ENCODE results near the gene GRK5. TPM values are rescaled to one million over a fixed set of nuclear protein-coding genes. Genes with fewer than 3 reads are reported as not detected.

GRK5 gene
- total RNA-seq, 1 donor from 2014 or later, result 52.8 TPM

GRCh38 chr10:119454316-119454715 lies 246.9 kb downstream of the GRK5 start:
- H3K27me3 ChIP-seq (ENCODE audit: low read depth), result no peaks in the 10 kb centered on the region
- H3K9me3 ChIP-seq (replicated peaks), result no peaks in the 10 kb centered on the region
- H3K4me1 ChIP-seq, result peaks cover 7% of the 10 kb centered on the region
- intact Hi-C loops (cut with micrococcal nuclease), result no loop called here
- H3K36me3 ChIP-seq, result peaks cover 70% of the 10 kb centered on the region
- no peak overlapping the region for H3K27ac ChIP-seq (replicated peaks)
- no peak for TF ChIP-seq CTCF (IDR thresholded peaks at IDR 0.05; ENCODE audit: borderline replicate concordance)
- no peak for DNase-seq
- H3K4me3 ChIP-seq, result no peak overlapping the region

- intact Hi-C loops (cut with micrococcal nuclease), result no loop called here
- H3K4me3 ChIP-seq, result no peak overlapping the region
- H3K9me3 ChIP-seq (replicated peaks), result no peaks in the 10 kb centered on the region
- peaks cover under 1% of the 10 kb centered on the region for H3K4me1 ChIP-seq
- no peaks in the 10 kb centered on the region for H3K27me3 ChIP-seq (ENCODE audit: low read depth)
- no peak for TF ChIP-seq CTCF (IDR thresholded peaks at IDR 0.05; ENCODE audit: borderline replicate concordance)
- DNase-seq, result no peak
- peaks cover 64% of the 10 kb centered on the region for H3K36me3 ChIP-seq
- no peak overlapping the region for H3K27ac ChIP-seq (replicated peaks)
These were observed 247.6 kb downstream of the GRK5 start for GRCh38 chr10:119454990-119455389.

GRCh38 chr10:119455609-119456434 lies 248.5 kb downstream of the GRK5 start:
- no peaks in the 10 kb centered on the region for H3K9me3 ChIP-seq (replicated peaks)
- no peak for TF ChIP-seq CTCF (IDR thresholded peaks at IDR 0.05; ENCODE audit: borderline replicate concordance)
- no peak for DNase-seq
- H3K36me3 ChIP-seq, result peaks cover 59% of the 10 kb centered on the region
- intact Hi-C loops (cut with micrococcal nuclease), result no loop called here
- H3K27me3 ChIP-seq (ENCODE audit: low read depth), result no peaks in the 10 kb centered on the region
- no peak overlapping the region for H3K4me3 ChIP-seq
- H3K4me1 ChIP-seq, result no peaks in the 10 kb centered on the region
- H3K27ac ChIP-seq (replicated peaks), result no peak overlapping the region

- Histone ChIP-seq H3K36me3 (peaks cover 56% of the 10 kb centered on the region), H3K27me3 (ENCODE audit: low read depth) (no peaks in the 10 kb centered on the region), H3K4me3 (no peak overlapping the region), H3K9me3 (replicated peaks) (no peaks in the 10 kb centered on the region), H3K4me1 (no peaks in the 10 kb centered on the region), H3K27ac (replicated peaks) (no peak overlapping the region)
- intact Hi-C loops (cut with micrococcal nuclease), result no loop called here
- DNase-seq, result no peak
- no peak for TF ChIP-seq CTCF (IDR thresholded peaks at IDR 0.05; ENCODE audit: borderline replicate concordance)
These were observed 249.1 kb downstream of the GRK5 start for GRCh38 chr10:119456435-119456810.

GRCh38 chr10:119457966-119458766 lies 250.8 kb downstream of the GRK5 start:
- Histone ChIP-seq H3K9me3 (replicated peaks) (peaks cover 3% of the 10 kb centered on the region), H3K4me3 (no peak overlapping the region), H3K27me3 (ENCODE audit: low read depth) (no peaks in the 10 kb centered on the region), H3K36me3 (peaks cover 39% of the 10 kb centered on the region), H3K27ac (replicated peaks) (no peak overlapping the region), H3K4me1 (no peaks in the 10 kb centered on the region)
- intact Hi-C loops (cut with micrococcal nuclease), result no loop called here
- TF ChIP-seq CTCF (IDR thresholded peaks at IDR 0.05; ENCODE audit: borderline replicate concordance), result no peak
- DNase-seq, result no peak

Measured in left ventricle myocardium inferior (tissue), 1 donor.